Natural killer cell treated with Interleukin-12 subunit alpha and Interleukin-12 subunit beta and Interleukin-15 and Interleukin-18, amount 100 ng/mL, for 72 hours (primary cell): ENCODE measurements around the gene ZNF180. TPM values are rescaled to one million over a fixed set of nuclear protein-coding genes. Genes with fewer than 3 reads are reported as not detected.
"Not testable (repeated sequence)": the region's sequence is repeated elsewhere in the genome, so short reads cannot be mapped to it uniquely, and the experiment has no call there.

Experiments
- ATAC-seq, 2 donors: fragments of 150-1000 bp; cut with Tn5 transposase in 1 of 2; sonication (Bioruptor Pico), chemical (Tn5 transposase) in 1 of 2; 2 replicates each; pipeline ENCODE4 v1.10.0; 2021
- DNase-seq: peaks from one replicate; pipeline ENCODE4 v3.0.0; 2022; ENCODE audit warnings: low spot score
- H3K27ac Mint-ChIP-seq, 2 donors: 1 replicate in 1 of 2; 2 replicates in 1 of 2; pipeline ENCODE4 v1.8.0; 2022; ENCODE audit warnings: mixed read lengths in 2 of 2, mild to moderate bottlenecking in 1 of 2, moderate library complexity in 1 of 2
- H3K27me3 Mint-ChIP-seq, 2 donors: 1 replicate in 1 of 2; 2 replicates in 1 of 2; pipeline ENCODE4 v1.8.0; 2022; ENCODE audit warnings: mixed read lengths in 2 of 2
- H3K36me3 Mint-ChIP-seq: one replicate; pipeline ENCODE4 v1.8.0; 2022; ENCODE audit warnings: mixed read lengths
- H3K4me1 Mint-ChIP-seq, 2 donors: 1 replicate in 1 of 2; 2 replicates in 1 of 2; pipeline ENCODE4 v1.8.0; 2022; ENCODE audit warnings: low read depth in 2 of 2, mixed read lengths in 2 of 2, mild to moderate bottlenecking in 1 of 2
- H3K4me3 Mint-ChIP-seq: one replicate; pipeline ENCODE4 v1.8.0; 2022; ENCODE audit warnings: mixed read lengths
- H3K9me3 Mint-ChIP-seq: 2 replicates; pipeline ENCODE4 v1.8.0; 2022; ENCODE audit warnings: mixed read lengths
- total RNA-seq, 2 donors: library from RNA; stranded (reverse); gene quantifications; one replicate each; pipeline ENCODE4 v1.2.3, GENCODE V29; 2022

The ZNF180 gene
- total RNA-seq = 1 to 10 TPM; 9.2 to 9.3 TPM

DNA sequence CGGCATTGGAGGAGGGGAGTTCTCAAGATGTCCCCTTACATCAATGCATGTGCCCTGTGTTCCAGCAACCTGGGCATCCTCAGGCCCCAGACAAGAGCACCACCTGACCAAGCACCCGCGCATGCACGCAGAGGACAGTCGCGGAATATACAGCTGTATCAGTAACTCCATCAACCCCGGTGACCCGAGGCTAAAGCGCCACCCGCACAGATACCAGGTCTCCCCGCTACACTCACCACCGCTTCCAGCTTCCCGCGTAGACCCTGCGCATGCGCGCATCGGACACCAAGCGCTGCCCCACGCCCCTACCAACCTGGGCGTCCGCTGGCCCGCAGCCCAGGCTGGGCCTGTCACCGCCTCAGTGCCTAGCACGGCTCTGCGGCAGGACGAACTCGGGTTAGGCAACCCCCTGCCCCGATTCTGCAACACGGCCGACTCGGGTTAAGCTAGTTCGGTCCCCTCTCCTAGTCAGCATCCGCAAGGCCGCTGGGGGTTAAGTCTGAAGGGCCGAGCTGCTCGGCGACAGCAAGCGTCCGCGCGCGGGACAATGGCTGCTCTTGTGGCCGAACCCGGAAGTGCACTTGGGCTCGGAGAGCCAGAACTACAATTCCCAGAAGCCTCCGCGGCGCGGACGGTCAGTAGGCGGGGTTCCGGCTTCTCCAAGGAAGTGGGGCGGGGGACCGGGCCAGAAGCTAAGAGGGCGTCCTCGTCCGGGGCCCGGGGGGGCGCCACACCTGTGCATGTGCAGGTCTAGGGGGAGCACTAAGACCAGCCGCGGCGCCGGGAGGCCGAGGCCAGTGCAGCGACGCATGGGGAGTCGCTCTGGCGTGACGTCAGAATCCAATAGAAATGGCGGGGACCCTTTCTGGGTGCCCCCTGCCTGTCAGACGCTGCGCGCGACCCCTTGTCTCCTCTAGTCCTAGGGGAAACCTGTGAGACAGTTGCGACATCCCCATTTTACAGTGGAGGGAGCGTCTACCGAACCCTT, at the start of gene ZNF180:
Gene ZNF180 (minus strand): TSS at position 561 of the 988 bp plus-strand sequence. CDS start 3,188 bp downstream, outside the sequence.
- H3K4me1 Mint-ChIP-seq = peaks cover 42 to 45% of the 10 kb centered on the region in 2 donors
- peak; percentile 96 for DNase-seq
- peaks cover 12 to 15% of the 10 kb centered on the region in 2 donors for H3K27me3 Mint-ChIP-seq
- peaks cover 23% of the 10 kb centered on the region for H3K9me3 Mint-ChIP-seq
- peak within 1 kb of the TSS; percentile 78 to 85 for H3K27ac Mint-ChIP-seq
- ATAC-seq = peak; percentile 93 to 97
- peak within 1 kb of the TSS; percentile 96 for H3K4me3 Mint-ChIP-seq
- H3K36me3 Mint-ChIP-seq = peaks cover 46% of the 10 kb centered on the region

DNA sequence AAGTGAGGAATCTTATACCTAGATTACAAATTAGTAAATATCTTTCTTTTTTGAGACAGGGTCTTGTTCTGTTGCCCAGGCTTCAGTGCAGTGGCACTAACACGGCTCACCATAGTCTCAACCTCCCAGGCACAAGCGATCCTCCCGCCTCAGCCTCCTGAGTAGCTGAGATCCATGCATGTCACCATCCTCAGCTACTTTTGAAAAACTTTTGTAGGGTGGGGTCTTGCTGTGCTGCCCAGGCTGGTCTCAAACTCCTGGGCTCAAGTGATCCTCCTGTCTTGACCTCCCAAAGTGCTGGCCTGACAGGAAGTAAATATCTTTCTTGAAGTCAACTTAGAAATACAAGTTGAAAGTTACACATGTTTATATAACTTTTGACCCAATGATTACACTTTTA, 49.2 kb upstream of the ZNF180 start:
- Mint-ChIP-seq H3K27ac (no peak overlapping the region), H3K27me3 (peaks cover 18 to 29% of the 10 kb centered on the region in 2 donors), H3K9me3 (peaks cover 3% of the 10 kb centered on the region), H3K4me3 (no peak overlapping the region), H3K36me3 (peaks cover under 1% of the 10 kb centered on the region), H3K4me1 (no peaks in the 10 kb centered on the region)
- ATAC-seq = no peak
- no peak for DNase-seq

- H3K27ac Mint-ChIP-seq = no peak overlapping the region
- DNase-seq (no peak), ATAC-seq (no peak)
- no peaks in the 10 kb centered on the region for H3K4me1 Mint-ChIP-seq
- peaks cover 20 to 30% of the 10 kb centered on the region in 2 donors for H3K27me3 Mint-ChIP-seq
- H3K36me3 Mint-ChIP-seq = peaks cover 4% of the 10 kb centered on the region
- H3K9me3 Mint-ChIP-seq = peaks cover 8% of the 10 kb centered on the region
- no peak overlapping the region for H3K4me3 Mint-ChIP-seq
These were observed 48.4 kb upstream of the ZNF180 start for GRCh38 chr19:44548736-44549135.

DNA sequence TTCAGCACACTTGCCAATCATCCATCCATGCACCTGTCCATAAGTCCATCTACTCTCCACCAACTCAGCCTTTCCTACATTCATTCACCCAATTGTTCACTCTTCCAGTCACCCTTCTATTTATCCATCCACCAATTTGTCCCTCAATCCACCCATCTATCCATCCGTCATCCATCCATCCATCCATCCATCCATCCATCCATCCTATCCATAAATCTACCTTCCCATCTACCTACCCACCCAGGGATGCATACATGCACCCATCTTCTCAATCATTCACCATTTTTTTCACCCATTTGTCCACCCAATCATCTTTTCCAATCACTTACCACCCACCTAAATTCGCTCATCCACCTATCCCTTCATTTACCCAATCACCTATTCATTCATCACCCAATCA, 43.7 kb upstream of the ZNF180 start:
- DNase-seq (no peak), ATAC-seq (no peak)
- Mint-ChIP-seq H3K9me3 (peaks cover 6% of the 10 kb centered on the region), H3K4me3 (no peak overlapping the region), H3K27ac (no peak overlapping the region), H3K36me3 (peaks cover 4% of the 10 kb centered on the region), H3K4me1 (no peaks in the 10 kb centered on the region), H3K27me3 (peaks cover 24 to 26% of the 10 kb centered on the region in 2 donors)

GRCh38 chr19:44542671-44543070, 42.3 kb upstream of the ZNF180 start:
- peaks cover 6% of the 10 kb centered on the region for H3K9me3 Mint-ChIP-seq
- no peak for ATAC-seq

DNA sequence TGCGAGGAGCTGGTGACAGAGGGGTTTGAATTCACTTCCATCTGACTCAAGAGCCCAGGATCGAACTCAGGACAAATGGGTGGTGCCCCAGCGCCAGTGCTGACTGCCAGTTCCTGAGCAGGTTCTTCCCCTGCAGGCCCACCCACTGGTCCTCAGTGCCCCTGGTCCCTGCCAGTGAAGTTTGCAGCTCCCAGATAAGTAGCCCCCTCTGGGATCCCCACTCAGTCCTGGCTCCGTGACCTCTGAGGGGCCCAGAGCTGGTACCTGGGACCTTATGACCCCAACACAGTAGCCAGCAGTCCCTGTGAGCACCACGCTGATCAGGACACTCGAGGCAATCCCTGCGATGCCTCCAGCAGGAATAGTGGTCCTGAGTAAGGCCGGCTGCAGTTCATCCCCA, 40.4 kb upstream of the ZNF180 start:
- Mint-ChIP-seq H3K4me3 (no peak overlapping the region), H3K27me3 (peaks cover 23% of the 10 kb centered on the region in 2 donors), H3K9me3 (peaks cover 9% of the 10 kb centered on the region), H3K4me1 (no peaks in the 10 kb centered on the region), H3K27ac (no peak overlapping the region), H3K36me3 (peaks cover 4% of the 10 kb centered on the region)
- ATAC-seq (no peak), DNase-seq (no peak)

More at GRCh38 chr19:44542671-44543070, 42.3 kb upstream of the ZNF180 start:
- Mint-ChIP-seq H3K36me3 (peaks cover 4% of the 10 kb centered on the region), H3K27ac (no peak overlapping the region), H3K4me1 (no peaks in the 10 kb centered on the region), H3K27me3 (peaks cover 16 to 23% of the 10 kb centered on the region in 2 donors), H3K4me3 (no peak overlapping the region)
- no peak for DNase-seq

GRCh38 chr19:44539991-44540390, 39.7 kb upstream of the ZNF180 start:
- Mint-ChIP-seq H3K36me3 (peaks cover 4% of the 10 kb centered on the region), H3K9me3 (peaks cover 12% of the 10 kb centered on the region), H3K27me3 (peaks cover 27 to 28% of the 10 kb centered on the region in 2 donors), H3K4me3 (no peak overlapping the region), H3K4me1 (no peaks in the 10 kb centered on the region), H3K27ac (no peak overlapping the region)
- ATAC-seq (no peak), DNase-seq (no peak)

GRCh38 chr19:44539236-44539826, 39.0 kb upstream of the ZNF180 start:
- DNase-seq (no peak), ATAC-seq (no peak)
- no peak overlapping the region for H3K27ac Mint-ChIP-seq
- H3K4me3 Mint-ChIP-seq = no peak overlapping the region
- H3K36me3 Mint-ChIP-seq = peaks cover 2% of the 10 kb centered on the region
- peaks cover 12% of the 10 kb centered on the region for H3K9me3 Mint-ChIP-seq
- H3K4me1 Mint-ChIP-seq = no peaks in the 10 kb centered on the region
- H3K27me3 Mint-ChIP-seq = peaks cover 24 to 28% of the 10 kb centered on the region in 2 donors

- ATAC-seq, H3K4me3 Mint-ChIP-seq, DNase-seq, H3K27ac Mint-ChIP-seq, H3K36me3 Mint-ChIP-seq, H3K9me3 Mint-ChIP-seq, H3K4me1 Mint-ChIP-seq: not testable (repeated sequence)
- H3K27me3 Mint-ChIP-seq = peaks cover 27 to 28% of the 10 kb centered on the region in 2 donors
These were observed 35.0 kb upstream of the ZNF180 start for GRCh38 chr19:44535361-44535760.

DNA sequence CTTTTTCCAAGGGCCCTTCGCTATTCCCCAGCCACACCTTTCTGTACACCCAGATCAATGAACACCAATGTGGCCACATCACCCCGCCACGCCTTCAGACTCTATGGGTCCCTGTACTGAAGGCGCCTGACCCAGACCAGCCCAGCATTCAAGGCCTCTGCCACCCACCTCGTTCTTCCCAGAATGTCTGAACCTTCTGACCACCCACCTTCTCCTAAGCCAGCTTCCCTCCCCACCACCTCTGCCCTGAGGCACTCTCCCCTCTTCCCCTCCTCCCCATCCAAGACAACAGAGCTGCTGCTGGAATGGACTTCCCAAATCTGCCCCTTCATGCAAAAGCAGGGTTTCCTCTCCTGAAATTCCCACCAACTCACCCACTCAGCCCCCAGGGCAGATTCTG, 32.5 kb upstream of the ZNF180 start:
- DNase-seq (no peak), ATAC-seq (no peak)
- peaks cover 7% of the 10 kb centered on the region for H3K9me3 Mint-ChIP-seq
- no peaks in the 10 kb centered on the region for H3K4me1 Mint-ChIP-seq
- peaks cover 24 to 33% of the 10 kb centered on the region in 2 donors for H3K27me3 Mint-ChIP-seq
- H3K27ac Mint-ChIP-seq = no peak overlapping the region
- no peak overlapping the region for H3K4me3 Mint-ChIP-seq
- H3K36me3 Mint-ChIP-seq = no peaks in the 10 kb centered on the region

DNA sequence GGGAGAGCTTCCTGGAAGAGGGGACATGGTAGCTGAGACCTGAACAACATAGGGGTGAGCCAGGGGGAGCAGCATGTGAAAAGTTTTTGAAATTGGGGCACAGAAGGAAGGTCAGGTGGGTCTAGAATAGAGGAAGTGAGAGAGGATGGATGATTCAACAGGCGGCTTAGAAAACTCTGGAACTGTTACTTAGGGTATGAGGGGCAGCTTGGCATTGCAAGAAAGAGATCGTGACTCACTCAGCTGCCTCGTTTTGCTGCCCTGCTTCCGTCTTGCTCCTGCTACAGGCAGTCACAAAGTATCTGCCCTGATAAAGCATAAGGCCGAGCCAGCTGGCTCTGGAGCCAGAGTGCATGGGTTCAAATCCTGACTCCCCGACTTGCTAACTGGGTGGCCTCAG, 30.5 kb upstream of the ZNF180 start:
- no peaks in the 10 kb centered on the region for H3K36me3 Mint-ChIP-seq
- peaks cover 3% of the 10 kb centered on the region for H3K9me3 Mint-ChIP-seq
- no peak overlapping the region for H3K27ac Mint-ChIP-seq
- H3K4me3 Mint-ChIP-seq = no peak overlapping the region
- ATAC-seq (no peak), DNase-seq (no peak)
- H3K4me1 Mint-ChIP-seq = no peaks in the 10 kb centered on the region
- H3K27me3 Mint-ChIP-seq = peaks cover 24 to 28% of the 10 kb centered on the region in 2 donors

DNA sequence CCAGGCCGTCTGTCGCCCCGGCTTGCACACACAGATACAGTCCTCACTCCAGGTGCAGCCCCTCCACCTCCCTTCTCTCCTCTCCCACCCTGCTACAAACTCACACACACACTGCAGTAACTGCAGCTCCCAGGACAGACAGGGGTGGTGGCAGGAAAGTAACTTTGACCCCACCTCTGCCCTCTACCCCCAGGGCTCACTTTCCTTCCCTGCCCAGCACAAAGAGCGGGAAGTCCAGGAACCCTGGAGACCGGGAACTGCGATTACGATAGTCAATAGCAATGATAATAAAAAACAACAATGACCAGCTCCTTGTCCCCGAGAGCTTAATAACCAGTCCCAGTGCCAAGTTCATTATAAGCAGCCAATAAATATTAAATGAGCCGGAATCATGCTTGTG, 29.2 kb upstream of the ZNF180 start, which contains the start of gene CEACAM20:
Gene CEACAM20 (minus strand): TSS at position 140 of the 400 bp plus-strand sequence. CDS start 166 bp downstream, outside the sequence.
- no peak for ATAC-seq
- no peak for DNase-seq
- Mint-ChIP-seq H3K27me3 (peaks cover 19 to 23% of the 10 kb centered on the region in 2 donors), H3K27ac (no peak within 1 kb of the TSS), H3K36me3 (no peaks in the 10 kb centered on the region), H3K9me3 (no peaks in the 10 kb centered on the region), H3K4me1 (no peaks in the 10 kb centered on the region), H3K4me3 (no peak within 1 kb of the TSS)

- H3K4me1 Mint-ChIP-seq = no peaks in the 10 kb centered on the region
- ATAC-seq (no peak), DNase-seq (no peak)
- H3K4me3 Mint-ChIP-seq = no peak overlapping the region
- H3K36me3 Mint-ChIP-seq = no peaks in the 10 kb centered on the region
- no peak overlapping the region for H3K27ac Mint-ChIP-seq
- peaks cover 13 to 15% of the 10 kb centered on the region in 2 donors for H3K27me3 Mint-ChIP-seq
- no peaks in the 10 kb centered on the region for H3K9me3 Mint-ChIP-seq
These were observed 27.2 kb upstream of the ZNF180 start for GRCh38 chr19:44527554-44527953.
